Sigmoid colon (tissue), 7 donors: ENCODE results near the gene MEAF6. TPM values are rescaled to one million over a fixed set of nuclear protein-coding genes. Genes with fewer than 3 reads are reported as not detected.
"Not testable (repeated sequence)": the region's sequence is repeated elsewhere in the genome, so short reads cannot be mapped to it uniquely, and the experiment has no call there.

Experiments used
- DNase-seq: peaks from one replicate; pipeline ENCODE4 v3.0.0-alpha.2; 2019
- H3K27ac ChIP-seq, 4 donors: fragments of 200-600 bp; sonication (generic); one replicate each; pipeline ENCODE4 v1.5.1; 2016 to 2019; ENCODE audit warnings: mild to moderate bottlenecking in 1 of 4
- H3K27me3 ChIP-seq, 3 donors: fragments of 200-600 bp; sonication (generic); one replicate each; pipeline ENCODE4 v1.5.1; 2019; ENCODE audit warnings: mild to moderate bottlenecking in 1 of 3
- H3K36me3 ChIP-seq, 4 donors: fragments of 200-600 bp; sonication (generic); one replicate each; pipeline ENCODE4 v1.5.1; 2016 to 2019
- H3K4me1 ChIP-seq, 4 donors: fragments of 200-600 bp; sonication (generic); one replicate each; pipeline ENCODE4 v1.5.1; 2017 to 2019
- H3K4me3 ChIP-seq, 4 donors: fragments of 200-600 bp; sonication (generic); one replicate each; pipeline ENCODE4 v1.5.1; 2017 to 2019; ENCODE audit warnings: mild to moderate bottlenecking in 2 of 4, moderate library complexity in 1 of 4
- H3K9me3 ChIP-seq, 4 donors: fragments of 200-600 bp in 3 of 4; sonication (generic) in 3 of 4; one replicate each; pipeline versions ENCODE4 v1.5.1 to v1.6.1; 2013 to 2019
- CTCF ChIP-seq, 4 experiments: fragments of 450-650 bp in 3 of 4; fragments of 200-600 bp in 1 of 4; IDR thresholded peaks; one replicate each; pipeline ENCODE4 v1.5.1; 2016 to 2019; ENCODE audit warnings: antibody characterized with exemption in 4 of 4, mild to moderate bottlenecking in 3 of 4, moderate library complexity in 2 of 4
- EP300 ChIP-seq, 4 donors: sonication (generic); formaldehyde crosslinking; IDR thresholded peaks; one replicate each; pipeline ENCODE4 v1.6.1; 2017; ENCODE audit warnings: antibody characterized with exemption in 4 of 4
- POLR2A ChIP-seq, 2 donors: fragments of 450-650 bp; IDR thresholded peaks; one replicate each; pipeline ENCODE4 v1.6.1; 2016; ENCODE audit warnings: antibody characterized with exemption in 2 of 2, mild to moderate bottlenecking in 2 of 2, moderate library complexity in 2 of 2
- POLR2AphosphoS5 ChIP-seq, 4 donors: sonication (generic); formaldehyde crosslinking; IDR thresholded peaks; one replicate each; pipeline ENCODE4 v1.6.1; 2017; ENCODE audit warnings: antibody characterized with exemption in 4 of 4
- WGBS, 2 donors: extraction: QIAGEN DNeasy Blood & Tissue Kit; methylation state at CpG; one replicate each; pipeline ENCODE4 v1.1.7; 2013; 5-methylcytosine and 5-hydroxymethylcytosine counted together
- intact Hi-C: fragments of 100-400 bp; cut with DNase I; formaldehyde crosslinking; loops from one replicate; pipeline ENCODE4 v1.15.1; 2023
- polyA plus RNA-seq, 3 donors: library from polyadenylated mRNA; stranded (reverse); fragments of 200-250 nt; gene quantifications; one replicate each; pipeline ENCODE4 v1.2.3, GENCODE V29; 2013
- total RNA-seq, 4 donors: library from RNA; depleted of rRNA; stranded (reverse); fragments of >200 nt; gene quantifications; one replicate each; pipeline ENCODE4 v1.1.0, GENCODE V29; 2016
- donor health status: healthy with polysubstance abuse.
- donor health status: Bipolar disorder and iron deficiency.
- donor health status: healthy.

Gene MEAF6
- total and polyA plus RNA-seq, 7 donors = 43.0 to 84.5 (median 64.0) TPM

- H3K27ac ChIP-seq = no peak overlapping the region
- WGBS, 2 donors = 97% methylated on average over 30 of the region's 30 CpGs
- intact Hi-C loops = no loop called here
- no peaks in the 10 kb centered on the region for H3K4me1 ChIP-seq
- H3K36me3 ChIP-seq = peaks cover 15 to 89% (median 46%) of the 10 kb centered on the region in 4 donors
- H3K9me3 ChIP-seq = no peaks in the 10 kb centered on the region
- H3K27me3 ChIP-seq = no peaks in the 10 kb centered on the region
- no peak for DNase-seq
- no peak for TF ChIP-seq EP300 (IDR thresholded peaks at IDR 0.05)
- no peak for TF ChIP-seq CTCF (IDR thresholded peaks at IDR 0.05)
- no peak for TF ChIP-seq POLR2A (IDR thresholded peaks at IDR 0.05)
- no peak for TF ChIP-seq POLR2AphosphoS5 (IDR thresholded peaks at IDR 0.05)
- no peak overlapping the region for H3K4me3 ChIP-seq
These were observed 25.6 kb upstream of the MEAF6 start for GRCh38 chr1:37540036-37540785.

- not testable (repeated sequence) for DNase-seq
- peaks cover 15 to 81% (median 41%) of the 10 kb centered on the region in 4 donors for H3K36me3 ChIP-seq
- 96 to 97% methylated on average over 10 of the region's 10 CpGs for WGBS, 2 donors
These were observed 24.6 kb upstream of the MEAF6 start for GRCh38 chr1:37539154-37539553.

GRCh38 chr1:37537378-37537777 is 22.8 kb upstream of the MEAF6 start:
- H3K27me3 ChIP-seq = no peaks in the 10 kb centered on the region
- peaks cover 0 to 15% (median 12%) of the 10 kb centered on the region in 4 donors for H3K4me1 ChIP-seq
- TF ChIP-seq EP300 (IDR thresholded peaks at IDR 0.05) (no peak), POLR2AphosphoS5 (IDR thresholded peaks at IDR 0.05) (no peak), POLR2A (IDR thresholded peaks at IDR 0.05) (no peak), CTCF (IDR thresholded peaks at IDR 0.05) (no peak)
- H3K4me3 ChIP-seq = no peak overlapping the region
- intact Hi-C loops = no loop called here
- 76 to 88% methylated on average over 2 of the region's 2 CpGs for WGBS, 2 donors
- H3K27ac ChIP-seq = peak overlapping the region in 1 of 4 donors; percentile 45
- DNase-seq = no peak
- no peaks in the 10 kb centered on the region for H3K9me3 ChIP-seq
- peaks cover 15 to 71% (median 36%) of the 10 kb centered on the region in 4 donors for H3K36me3 ChIP-seq

More at GRCh38 chr1:37539154-37539553, 24.6 kb upstream of the MEAF6 start:
- H3K4me3 ChIP-seq, H3K9me3 ChIP-seq, H3K27ac ChIP-seq, H3K4me1 ChIP-seq, H3K27me3 ChIP-seq, intact Hi-C loops: not testable (repeated sequence)

- no peak overlapping the region for H3K4me3 ChIP-seq
- intact Hi-C loops = no loop called here
These were observed 18.9 kb upstream of the MEAF6 start for GRCh38 chr1:37533317-37534093.

GRCh38 chr1:37532418-37533156 is 18.0 kb upstream of the MEAF6 start:
- DNase-seq, H3K9me3 ChIP-seq, H3K27ac ChIP-seq, H3K27me3 ChIP-seq, H3K4me3 ChIP-seq, intact Hi-C loops: not testable (repeated sequence)
- Histone ChIP-seq H3K4me1 (peaks cover 0 to 15% (median 12%) of the 10 kb centered on the region in 4 donors), H3K36me3 (peaks cover 0 to 26% (median 10%) of the 10 kb centered on the region in 4 donors)
- 96 to 98% methylated on average over 4 of the region's 4 CpGs for WGBS, 2 donors

More at GRCh38 chr1:37533317-37534093, 18.9 kb upstream of the MEAF6 start:
- Histone ChIP-seq H3K27me3 (no peaks in the 10 kb centered on the region), H3K36me3 (peaks cover 0 to 35% (median 16%) of the 10 kb centered on the region in 4 donors), H3K4me1 (peaks cover 0 to 15% (median 12%) of the 10 kb centered on the region in 4 donors), H3K9me3 (no peaks in the 10 kb centered on the region), H3K27ac (peak overlapping the region in 3 of 4 donors; percentile 53 to 84 (median 60))
- DNase-seq = peak; percentile 8
- TF ChIP-seq EP300 (IDR thresholded peaks at IDR 0.05) (no peak), CTCF (IDR thresholded peaks at IDR 0.05) (no peak), POLR2A (IDR thresholded peaks at IDR 0.05) (no peak), POLR2AphosphoS5 (IDR thresholded peaks at IDR 0.05) (no peak)
- 86 to 95% methylated on average over 4 of the region's 4 CpGs for WGBS, 2 donors

GRCh38 chr1:37529888-37530287 is 15.3 kb upstream of the MEAF6 start:
- not testable (repeated sequence) for H3K27ac ChIP-seq, H3K4me3 ChIP-seq
- WGBS, 2 donors = 83 to 89% methylated on average over 1 of the region's 1 CpG

More at GRCh38 chr1:37529888-37530287, 15.3 kb upstream of the MEAF6 start:
- H3K9me3 ChIP-seq, H3K27me3 ChIP-seq, intact Hi-C loops, H3K36me3 ChIP-seq, DNase-seq: not testable (repeated sequence)
- H3K4me1 ChIP-seq = peaks cover 0 to 15% (median 12%) of the 10 kb centered on the region in 4 donors
